Activated CD8-positive, alpha-beta memory T cell treated with anti-CD3 and anti-CD28 coated beads, Interleukin-2, amount 10 ng/mL, durations not matched to agents 7 days and 5 days (primary cell): Measurements from ENCODE around the gene OR4K1. TPM values are rescaled to one million over a fixed set of nuclear protein-coding genes. Genes with fewer than 3 reads are reported as not detected.

Experiments
- ATAC-seq: fragments of 150-1000 bp; cut with Tn5 transposase; one replicate; pipeline ENCODE4 v1.10.0; 2021; ENCODE audit warnings: moderate library complexity
- CTCF ChIA-PET: fragments of 350-600 bp; sonication (Branson Sonifier 250); formaldehyde crosslinking; loops from one replicate; lab custom pipeline; 2021; ENCODE audit warnings: antibody characterized with exemption; lab: Charles Lee
- DNase-seq: peaks from one replicate; pipeline ENCODE4 v3.0.0-alpha.2; 2020
- H3K27ac Mint-ChIP-seq: one replicate; pipeline ENCODE4 v1.8.0; 2021; ENCODE audit warnings: mild to moderate bottlenecking, mixed read lengths
- H3K27me3 Mint-ChIP-seq: one replicate; pipeline ENCODE4 v1.8.0; 2021; ENCODE audit warnings: mixed read lengths
- H3K36me3 Mint-ChIP-seq: one replicate; pipeline ENCODE4 v1.8.0; 2021; ENCODE audit warnings: mild to moderate bottlenecking, mixed read lengths
- H3K4me1 Mint-ChIP-seq: one replicate; pipeline ENCODE4 v1.8.0; 2021; ENCODE audit warnings: mixed read lengths
- H3K4me3 Mint-ChIP-seq: one replicate; pipeline ENCODE4 v1.8.0; 2021; ENCODE audit warnings: mild to moderate bottlenecking, moderate library complexity, mixed read lengths
- H3K9me3 Mint-ChIP-seq: one replicate; pipeline ENCODE4 v1.8.0; 2022; ENCODE audit warnings: low read depth, mixed read lengths
- total RNA-seq, 2 experiments: library from RNA; stranded (reverse); gene quantifications; one replicate each; pipeline ENCODE4 v1.2.3, GENCODE V29; 2021

Gene OR4K1
- total RNA-seq = not detected

DNA sequence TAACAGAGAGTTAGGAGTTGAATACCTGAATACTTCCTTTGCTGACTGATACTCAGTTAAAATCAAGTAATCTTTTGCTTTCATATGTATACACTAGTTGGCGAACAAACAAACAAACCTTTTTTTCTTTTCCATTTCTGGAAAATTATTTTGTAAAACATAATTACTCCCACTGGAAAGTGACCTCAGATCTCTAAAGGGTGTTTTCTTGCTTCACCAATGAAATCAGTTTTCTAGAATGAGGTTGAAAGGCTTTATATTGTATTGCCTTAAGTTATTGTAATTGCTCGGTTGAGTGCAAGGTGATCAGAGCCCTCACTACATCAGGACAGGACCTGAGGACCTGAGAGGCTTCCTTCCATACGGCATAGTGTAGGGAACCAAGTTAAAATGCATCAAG, at the start of gene OR4K1:
TSS of gene OR4K1 (plus strand) at position 301 of the 400 bp plus-strand sequence. CDS start 4,750 bp downstream, outside the sequence.
- DNase-seq (no peak), ATAC-seq (no peak)
- Mint-ChIP-seq H3K9me3 (no peaks in the 10 kb centered on the region), H3K27me3 (no peaks in the 10 kb centered on the region), H3K4me3 (no peak within 1 kb of the TSS), H3K36me3 (no peaks in the 10 kb centered on the region), H3K4me1 (no peaks in the 10 kb centered on the region), H3K27ac (no peak within 1 kb of the TSS)
- CTCF ChIA-PET = no interaction called here

- Mint-ChIP-seq H3K27ac (no peak overlapping the region), H3K27me3 (no peaks in the 10 kb centered on the region), H3K4me3 (no peak overlapping the region), H3K36me3 (no peaks in the 10 kb centered on the region), H3K9me3 (peaks cover 9% of the 10 kb centered on the region), H3K4me1 (no peaks in the 10 kb centered on the region)
- CTCF ChIA-PET = no interaction called here
- ATAC-seq (no peak), DNase-seq (no peak)
Observed at GRCh38 chr14:19895282-19895681, 35.4 kb upstream of the OR4K1 start.

- no peak overlapping the region for H3K27ac Mint-ChIP-seq
- CTCF ChIA-PET = no interaction called here
- H3K9me3 Mint-ChIP-seq = peaks cover 8% of the 10 kb centered on the region
- H3K4me1 Mint-ChIP-seq = no peaks in the 10 kb centered on the region
- no peak for DNase-seq
- H3K27me3 Mint-ChIP-seq = no peaks in the 10 kb centered on the region
- no peak for ATAC-seq
- no peaks in the 10 kb centered on the region for H3K36me3 Mint-ChIP-seq
- H3K4me3 Mint-ChIP-seq = no peak overlapping the region
Observed at GRCh38 chr14:19900999-19901398, 29.7 kb upstream of the OR4K1 start.

- ATAC-seq (no peak), DNase-seq (no peak)
- no peaks in the 10 kb centered on the region for H3K4me1 Mint-ChIP-seq
- no peaks in the 10 kb centered on the region for H3K36me3 Mint-ChIP-seq
- no peaks in the 10 kb centered on the region for H3K27me3 Mint-ChIP-seq
- H3K9me3 Mint-ChIP-seq = no peaks in the 10 kb centered on the region
- no peak overlapping the region for H3K4me3 Mint-ChIP-seq
- no peak overlapping the region for H3K27ac Mint-ChIP-seq
- CTCF ChIA-PET = no interaction called here
Observed at GRCh38 chr14:19902409-19902808, 28.3 kb upstream of the OR4K1 start.

- Mint-ChIP-seq H3K27ac (no peak overlapping the region), H3K4me3 (no peak overlapping the region), H3K36me3 (no peaks in the 10 kb centered on the region), H3K9me3 (no peaks in the 10 kb centered on the region), H3K27me3 (no peaks in the 10 kb centered on the region), H3K4me1 (no peaks in the 10 kb centered on the region)
- CTCF ChIA-PET = no interaction called here
- DNase-seq (no peak), ATAC-seq (no peak)
Observed at GRCh38 chr14:19906665-19907064, 24.1 kb upstream of the OR4K1 start.

GRCh38 chr14:19911114-19911513, 19.6 kb upstream of the OR4K1 start:
- no peaks in the 10 kb centered on the region for H3K9me3 Mint-ChIP-seq
- CTCF ChIA-PET = no interaction called here

GRCh38 chr14:19917243-19917642, 13.5 kb upstream of the OR4K1 start:
- no peaks in the 10 kb centered on the region for H3K4me1 Mint-ChIP-seq
- no peak for DNase-seq
- CTCF ChIA-PET = no interaction called here

More at GRCh38 chr14:19911114-19911513, 19.6 kb upstream of the OR4K1 start:
- ATAC-seq = no peak
- Mint-ChIP-seq H3K27ac (no peak overlapping the region), H3K4me1 (no peaks in the 10 kb centered on the region), H3K36me3 (no peaks in the 10 kb centered on the region), H3K4me3 (no peak overlapping the region), H3K27me3 (no peaks in the 10 kb centered on the region)
- no peak for DNase-seq

GRCh38 chr14:19917955-19918518, 12.7 kb upstream of the OR4K1 start:
- no peaks in the 10 kb centered on the region for H3K27me3 Mint-ChIP-seq
- no peaks in the 10 kb centered on the region for H3K4me1 Mint-ChIP-seq
- DNase-seq = no peak
- H3K36me3 Mint-ChIP-seq = no peaks in the 10 kb centered on the region
- CTCF ChIA-PET = no interaction called here
- no peak overlapping the region for H3K27ac Mint-ChIP-seq
- no peaks in the 10 kb centered on the region for H3K9me3 Mint-ChIP-seq
- H3K4me3 Mint-ChIP-seq = no peak overlapping the region
- ATAC-seq = no peak

More at GRCh38 chr14:19917243-19917642, 13.5 kb upstream of the OR4K1 start:
- Mint-ChIP-seq H3K27me3 (no peaks in the 10 kb centered on the region), H3K9me3 (no peaks in the 10 kb centered on the region), H3K4me3 (no peak overlapping the region), H3K27ac (no peak overlapping the region), H3K36me3 (no peaks in the 10 kb centered on the region)
- ATAC-seq = no peak

GRCh38 chr14:19918553-19919264, 12.0 kb upstream of the OR4K1 start:
- CTCF ChIA-PET = no interaction called here
- Mint-ChIP-seq H3K36me3 (no peaks in the 10 kb centered on the region), H3K9me3 (no peaks in the 10 kb centered on the region), H3K27ac (no peak overlapping the region), H3K4me1 (no peaks in the 10 kb centered on the region), H3K27me3 (no peaks in the 10 kb centered on the region), H3K4me3 (no peak overlapping the region)
- DNase-seq (no peak), ATAC-seq (no peak)

DNA sequence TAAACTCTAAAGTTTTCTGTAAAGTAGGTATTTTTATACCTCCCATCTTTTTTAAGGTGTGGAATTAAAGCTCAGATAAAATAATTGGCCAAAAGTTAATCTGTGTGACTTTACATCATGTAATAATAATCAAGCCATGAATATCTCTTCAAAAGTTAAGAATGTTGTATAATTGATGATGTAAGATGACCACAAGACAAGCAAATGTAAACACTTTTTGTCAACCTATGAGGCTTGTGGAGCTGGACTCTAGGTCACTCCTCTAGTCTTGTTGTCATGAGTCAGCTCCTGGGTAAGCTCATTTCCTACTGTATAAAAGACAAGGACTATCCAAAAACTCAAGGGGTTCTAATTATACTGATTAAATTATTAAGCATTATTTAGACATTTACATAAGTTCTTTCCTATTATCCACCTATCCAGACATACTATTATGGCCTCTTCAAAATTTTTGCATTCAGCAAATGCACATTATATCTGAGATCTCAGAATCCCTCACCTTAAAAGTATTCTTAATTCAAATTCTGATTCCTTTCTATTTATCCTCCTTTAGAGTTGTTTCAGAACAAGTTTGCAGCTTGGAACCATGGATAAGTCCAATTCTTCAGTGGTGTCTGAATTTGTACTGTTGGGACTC, 10.6 kb upstream of the OR4K1 start, which contains the start of gene OR4K5:
TSS of gene OR4K5 (plus strand) at position 587 of the 637 bp plus-strand sequence. CDS start at position 587, 0 bp downstream.
- Mint-ChIP-seq H3K27me3 (no peaks in the 10 kb centered on the region), H3K27ac (no peak within 1 kb of the TSS), H3K9me3 (no peaks in the 10 kb centered on the region), H3K4me1 (no peaks in the 10 kb centered on the region), H3K4me3 (no peak within 1 kb of the TSS), H3K36me3 (no peaks in the 10 kb centered on the region)
- DNase-seq (no peak), ATAC-seq (no peak)
- CTCF ChIA-PET = no interaction called here

GRCh38 chr14:19941668-19942067, 11.0 kb downstream of the OR4K1 start:
- Mint-ChIP-seq H3K4me3 (no peak overlapping the region), H3K36me3 (no peaks in the 10 kb centered on the region), H3K9me3 (no peaks in the 10 kb centered on the region), H3K27ac (no peak overlapping the region), H3K4me1 (no peaks in the 10 kb centered on the region), H3K27me3 (no peaks in the 10 kb centered on the region)
- CTCF ChIA-PET = no interaction called here
- ATAC-seq = no peak
- DNase-seq = no peak

DNA sequence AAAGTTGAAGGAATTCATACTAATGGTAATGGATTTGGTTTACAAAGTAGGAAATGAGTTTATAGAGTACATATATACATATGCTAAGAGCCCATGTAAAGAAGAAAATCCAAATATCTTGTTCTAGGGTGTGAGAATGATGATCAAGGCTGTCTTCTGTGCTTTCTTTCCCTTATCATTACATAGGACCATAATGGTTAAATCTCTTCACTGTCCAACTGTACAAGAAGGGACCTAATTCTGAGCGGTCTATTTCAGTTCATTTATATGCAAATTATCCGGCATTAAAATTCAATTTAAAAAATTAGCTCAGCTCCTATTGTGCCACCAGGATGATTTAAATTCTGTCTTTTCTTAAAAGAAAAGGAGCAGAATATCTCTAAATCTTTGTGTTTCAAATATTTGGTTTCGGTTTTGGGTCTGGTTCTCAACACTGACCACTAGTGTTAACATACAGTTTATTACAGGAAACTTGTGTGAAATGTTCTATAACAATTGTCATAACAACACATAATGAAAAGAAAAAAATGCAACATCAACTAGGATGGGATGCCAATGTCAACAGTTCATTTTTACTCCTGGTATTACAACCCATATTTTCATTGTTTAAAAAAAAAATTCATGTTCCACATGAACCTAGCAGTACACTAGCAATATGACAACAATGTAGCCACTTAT, 16.8 kb downstream of the OR4K1 start:
- no peaks in the 10 kb centered on the region for H3K36me3 Mint-ChIP-seq
- H3K4me3 Mint-ChIP-seq = no peak overlapping the region
- DNase-seq (no peak), ATAC-seq (no peak)
- no peaks in the 10 kb centered on the region for H3K27me3 Mint-ChIP-seq
- CTCF ChIA-PET = no interaction called here
- no peaks in the 10 kb centered on the region for H3K4me1 Mint-ChIP-seq
- no peak overlapping the region for H3K27ac Mint-ChIP-seq
- no peaks in the 10 kb centered on the region for H3K9me3 Mint-ChIP-seq

DNA sequence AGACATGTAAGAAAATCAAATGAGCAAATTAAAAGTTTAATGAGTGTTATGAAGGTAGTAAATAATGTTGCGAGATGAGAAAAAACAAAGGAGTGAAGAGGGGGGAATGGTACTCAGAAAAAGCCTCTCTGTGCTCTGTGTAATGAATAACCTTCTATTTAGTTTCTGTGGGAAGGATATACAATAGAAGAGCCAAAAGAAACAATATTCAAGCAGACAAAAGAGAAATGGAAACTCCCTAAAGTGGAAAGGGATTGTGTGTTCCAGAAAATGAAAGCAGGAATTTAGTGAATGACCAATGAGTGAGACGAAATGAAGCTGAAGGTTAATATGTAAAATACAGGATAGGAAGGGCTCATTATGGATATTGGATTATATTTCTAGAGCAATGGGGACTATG, 18.5 kb downstream of the OR4K1 start:
- DNase-seq (no peak), ATAC-seq (no peak)
- no peak overlapping the region for H3K27ac Mint-ChIP-seq
- H3K36me3 Mint-ChIP-seq = no peaks in the 10 kb centered on the region
- H3K4me1 Mint-ChIP-seq = no peaks in the 10 kb centered on the region
- CTCF ChIA-PET = no interaction called here
- H3K4me3 Mint-ChIP-seq = no peak overlapping the region
- no peaks in the 10 kb centered on the region for H3K27me3 Mint-ChIP-seq
- no peaks in the 10 kb centered on the region for H3K9me3 Mint-ChIP-seq
